HepG2 (cell line): ENCODE data around the gene MIF4GD. TPM values are rescaled to one million over a fixed set of nuclear protein-coding genes. Genes with fewer than 3 reads are reported as not detected.

Experiments
- AHR ChIP-seq: IDR thresholded peaks from 2 replicates; pipeline ENCODE4 v1.6.1; 2018; ENCODE audit warnings: missing genetic modification reagents, missing compliant biosample characterization
- ATM ChIP-seq: fragments of 450-650 bp; IDR thresholded peaks from 2 replicates; pipeline ENCODE4 v1.7.1; 2017; ENCODE audit warnings: mild to moderate bottlenecking, borderline replicate concordance
- DNMT1 ChIP-seq: sonication (generic); formaldehyde crosslinking; IDR thresholded peaks from 2 replicates; pipeline ENCODE4 v1.5.1; 2020; ENCODE audit warnings: mild to moderate bottlenecking, missing genetic modification reagents
- EED ChIP-seq: sonication (generic); formaldehyde crosslinking; IDR thresholded peaks from 2 replicates; pipeline ENCODE4 v1.5.0; 2020; ENCODE audit warnings: mild to moderate bottlenecking, missing genetic modification reagents
- ELF1 ChIP-seq: sonication (generic); formaldehyde crosslinking; IDR thresholded peaks from 2 replicates; pipeline ENCODE4 v1.4.0; 2020; ENCODE audit warnings: missing genetic modification reagents
- FLYWCH1 ChIP-seq: sonication (generic); formaldehyde crosslinking; IDR thresholded peaks from 2 replicates; pipeline ENCODE4 v1.8.1; 2023; ENCODE audit warnings: mild to moderate bottlenecking, missing genetic modification reagents
- FOXC1 ChIP-seq: sonication (generic); formaldehyde crosslinking; IDR thresholded peaks from 2 replicates; pipeline ENCODE4 v1.8.0; 2022; ENCODE audit warnings: mild to moderate bottlenecking, missing genetic modification reagents, borderline replicate concordance
- FOXK2 ChIP-seq: fragments of 450-650 bp; IDR thresholded peaks from 2 replicates; pipeline ENCODE4 v1.6.1; 2016
- GLI4 ChIP-seq: sonication (generic); formaldehyde crosslinking; IDR thresholded peaks from 2 replicates; pipeline ENCODE4 v1.5.1; 2020; ENCODE audit warnings: missing genetic modification reagents, mild to moderate bottlenecking, moderate library complexity, borderline replicate concordance
- HDAC1 ChIP-seq: sonication (generic); formaldehyde crosslinking; IDR thresholded peaks from 2 replicates; pipeline ENCODE4 v1.5.1; 2020; ENCODE audit warnings: mild to moderate bottlenecking, missing genetic modification reagents
- HNF4A ChIP-seq: sonication (generic); formaldehyde crosslinking; IDR thresholded peaks from 2 replicates; pipeline ENCODE4 v1.4.0; 2020; ENCODE audit warnings: missing genetic modification reagents
- IRF2 ChIP-seq: IDR thresholded peaks from 2 replicates; pipeline ENCODE4 v1.6.1; 2018; ENCODE audit warnings: missing genetic modification reagents, missing compliant biosample characterization
- KLF9 ChIP-seq: IDR thresholded peaks from 2 replicates; pipeline ENCODE4 v1.6.1; 2016; ENCODE audit warnings: low read depth
- MLXIP ChIP-seq: sonication (generic); formaldehyde crosslinking; IDR thresholded peaks from 2 replicates; pipeline ENCODE4 v1.9.0; 2021; ENCODE audit warnings: missing genetic modification reagents, borderline replicate concordance
- MXI1 ChIP-seq: IDR thresholded peaks from 3 replicates; pipeline ENCODE4 v1.6.1; 2012; ENCODE audit warnings: low read depth, low read length, inconsistent platforms, borderline replicate concordance
- NCOA2 ChIP-seq: sonication (generic); formaldehyde crosslinking; IDR thresholded peaks from 2 replicates; pipeline ENCODE4 v1.8.0; 2022; ENCODE audit warnings: inconsistent platforms
- NFYB ChIP-seq: sonication (generic); formaldehyde crosslinking; IDR thresholded peaks from 2 replicates; pipeline ENCODE4 v1.4.0; 2020; ENCODE audit warnings: missing genetic modification reagents
- ONECUT2 ChIP-seq: sonication (generic); formaldehyde crosslinking; IDR thresholded peaks from 2 replicates; pipeline ENCODE4 v1.4.0; 2020; ENCODE audit warnings: missing genetic modification reagents
- SAP130 ChIP-seq: IDR thresholded peaks from 2 replicates; pipeline ENCODE4 v1.6.1; 2016; ENCODE audit warnings: low read depth
- TFE3 ChIP-seq: IDR thresholded peaks from 2 replicates; pipeline ENCODE4 v1.6.1; 2016
- U2AF1 ChIP-seq: fragments of 200-400 bp; formaldehyde crosslinking; optimal IDR thresholded peaks from 2 replicates; pipeline ENCODE3; 2017; ENCODE audit warnings: mild to moderate bottlenecking, low read depth, low read length
- ZBTB7A ChIP-seq: sonication (generic); formaldehyde crosslinking; IDR thresholded peaks from 2 replicates; pipeline ENCODE4 v1.8.0; 2022; ENCODE audit warnings: mild to moderate bottlenecking, missing genetic modification reagents
- ZFY ChIP-seq: sonication (generic); formaldehyde crosslinking; IDR thresholded peaks from 2 replicates; pipeline ENCODE4 v1.4.0; 2020; ENCODE audit warnings: missing genetic modification reagents
- ZNF501 ChIP-seq: sonication (generic); formaldehyde crosslinking; IDR thresholded peaks from 2 replicates; pipeline ENCODE4 v1.5.1; 2020; ENCODE audit warnings: mild to moderate bottlenecking, moderate library complexity, missing genetic modification reagents
- ZNF572 ChIP-seq: sonication (generic); formaldehyde crosslinking; IDR thresholded peaks from 2 replicates; pipeline ENCODE4 v1.5.1; 2020; ENCODE audit warnings: mild to moderate bottlenecking, missing genetic modification reagents
- ZNF652 ChIP-seq: IDR thresholded peaks from 2 replicates; pipeline ENCODE4 v1.6.1; 2016; ENCODE audit warnings: low read depth, borderline replicate concordance
- ZNF75D ChIP-seq: sonication (generic); formaldehyde crosslinking; IDR thresholded peaks from 2 replicates; pipeline ENCODE4 v1.8.1; 2023; ENCODE audit warnings: missing genetic modification reagents, mild to moderate bottlenecking, borderline replicate concordance
- ZSCAN31 ChIP-seq: sonication (generic); formaldehyde crosslinking; IDR thresholded peaks from 2 replicates; pipeline ENCODE4 v1.5.0; 2020; ENCODE audit warnings: low read depth, mild to moderate bottlenecking, missing genetic modification reagents
- polyA plus RNA-seq, 8 experiments: library from polyadenylated mRNA; depleted of rRNA in 3 of 8; stranded (reverse) in 7 of 8; unstranded in 1 of 8; fragments of >200 nt; fragmentation: Illumina TruSeq in 4 of 8; extraction: Trizol in 4 of 8; gene quantifications; 2 replicates each; pipeline versions ENCODE4 v1.2.1 to v1.2.3, GENCODE V29; 2011 to 2016; ENCODE audit warnings: low read depth in 4 of 8, missing spikeins in 1 of 8, mixed read lengths in 1 of 8; ENCODE audit not compliant: insufficient read depth in 1 of 8
- total RNA-seq, 5 experiments: library from RNA; depleted of rRNA; stranded (reverse); fragments of >200 nt; fragmentation: Illumina TruSeq; extraction: Trizol; gene quantifications; 2 replicates each; pipeline ENCODE4 v1.2.3, GENCODE V29; 2016; ENCODE audit warnings: low read depth in 1 of 5
- TF ChIP-seq, protein P1 (sequence below): sonication (generic); formaldehyde crosslinking; IDR thresholded peaks from 2 replicates; pipeline ENCODE4 v1.4.0; 2020; ENCODE audit warnings: missing genetic modification reagents

The MIF4GD gene
- total and polyA plus RNA-seq, 2 of the 13 experiments (the other 11 are each of a cell fraction or from before 2014, with no cell fraction given): 14.0 to 28.0 TPM

- TF ChIP-seq, protein P1, sequence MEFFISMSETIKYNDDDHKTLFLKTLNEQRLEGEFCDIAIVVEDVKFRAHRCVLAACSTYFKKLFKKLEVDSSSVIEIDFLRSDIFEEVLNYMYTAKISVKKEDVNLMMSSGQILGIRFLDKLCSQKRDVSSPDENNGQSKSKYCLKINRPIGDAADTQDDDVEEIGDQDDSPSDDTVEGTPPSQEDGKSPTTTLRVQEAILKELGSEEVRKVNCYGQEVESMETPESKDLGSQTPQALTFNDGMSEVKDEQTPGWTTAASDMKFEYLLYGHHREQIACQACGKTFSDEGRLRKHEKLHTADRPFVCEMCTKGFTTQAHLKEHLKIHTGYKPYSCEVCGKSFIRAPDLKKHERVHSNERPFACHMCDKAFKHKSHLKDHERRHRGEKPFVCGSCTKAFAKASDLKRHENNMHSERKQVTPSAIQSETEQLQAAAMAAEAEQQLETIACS (CRISPR knock-in tag): no peak
- TF ChIP-seq U2AF1 (no peak), GLI4 (CRISPR knock-in tag) (no peak), FLYWCH1 (CRISPR knock-in tag) (0 out of 2 replicates have a peak, but pooled peaks have one; percentile 34), ZBTB7A (CRISPR knock-in tag) (no peak), ZFY (CRISPR knock-in tag) (0 out of 2 replicates have a peak, but pooled peaks have one; percentile 22), HNF4A (CRISPR knock-in tag) (peak; percentile 63), FOXK2 (no peak), ELF1 (CRISPR knock-in tag) (peak; percentile 49; the same call in 1 of the 2 replicates), AHR (no peak), ZNF652 (no peak), MXI1 (no peak), HDAC1 (CRISPR knock-in tag) (peak; percentile 13; the same call in 1 of the 2 replicates), TFE3 (CRISPR knock-in tag) (no peak), ONECUT2 (no peak), IRF2 (CRISPR knock-in tag) (peak; percentile 39; the same call in 1 of the 2 replicates), FOXC1 (CRISPR knock-in tag) (peak; percentile 66; the same call in 1 of the 2 replicates), SAP130 (CRISPR knock-in tag) (peak; percentile 57), NCOA2 (peak; percentile 28; the same call in 1 of the 2 replicates), ZNF572 (CRISPR knock-in tag) (0 out of 2 replicates have a peak, but pooled peaks have one; percentile 51), ZNF75D (no peak), ATM (no peak), KLF9 (CRISPR knock-in tag) (no peak), EED (CRISPR knock-in tag) (no peak), NFYB (CRISPR knock-in tag) (no peak), MLXIP (CRISPR knock-in tag) (no peak), ZNF501 (CRISPR knock-in tag) (no peak; the same call in 1 of the 2 replicates), ZSCAN31 (CRISPR knock-in tag) (peak; percentile 25; the same call in 1 of the 2 replicates), DNMT1 (CRISPR knock-in tag) (no peak)
Observed at GRCh38 chr17:75313941-75314551, 43.0 kb upstream of the MIF4GD start (continued).
